Heart right ventricle (tissue), 16 donors: ENCODE results near the gene CCDC90B. TPM values are rescaled to one million over a fixed set of nuclear protein-coding genes. Genes with fewer than 3 reads are reported as not detected.

ENCODE experiments used
- ATAC-seq, 8 donors: fragments of 200-7000 bp; cut with Tn5 transposase; one replicate each; pipeline ENCODE4 v1.9.1; 2020; ENCODE audit warnings: mild to moderate bottlenecking in 8 of 8, moderate library complexity in 8 of 8, moderate number of reproducible peaks in 1 of 8
- DNase-seq, 2 donors: peaks; one replicate each; pipeline ENCODE4 v3.0.0-alpha.2; 2020
- H3K27ac ChIP-seq, 10 donors: fragments of 200-600 bp; sonication (generic) in 2 of 10; one replicate each; pipeline versions ENCODE4 v1.5.0 to v1.8.0; 2020 to 2022; ENCODE audit warnings: mild to moderate bottlenecking in 3 of 10
- H3K27me3 ChIP-seq, 7 donors: fragments of 200-600 bp; one replicate each; pipeline ENCODE4 v1.8.0; 2021 to 2022; ENCODE audit warnings: mild to moderate bottlenecking in 2 of 7
- H3K36me3 ChIP-seq, 9 donors: fragments of 200-600 bp; sonication (generic) in 1 of 9; one replicate each; pipeline versions ENCODE4 v1.5.0 to v1.8.0; 2020 to 2022; ENCODE audit warnings: mild to moderate bottlenecking in 2 of 9
- H3K4me1 ChIP-seq, 9 donors: fragments of 200-600 bp; sonication (generic) in 1 of 9; one replicate each; pipeline versions ENCODE4 v1.5.0 to v1.8.0; 2020 to 2022; ENCODE audit warnings: mild to moderate bottlenecking in 4 of 9
- H3K4me3 ChIP-seq, 10 donors: fragments of 200-600 bp; sonication (generic) in 2 of 10; one replicate each; pipeline versions ENCODE4 v1.5.0 to v1.8.0; 2020 to 2022; ENCODE audit warnings: mild to moderate bottlenecking in 7 of 10, moderate library complexity in 2 of 10
- H3K9me3 ChIP-seq, 11 donors: fragments of 200-600 bp in 10 of 11; sonication (generic) in 2 of 11; one replicate each; pipeline versions ENCODE4 v1.5.0 to v1.8.0; 2013 to 2022; ENCODE audit warnings: mild to moderate bottlenecking in 2 of 11, control low read depth in 1 of 11, moderate library complexity in 1 of 11
- CTCF ChIP-seq, 9 donors: fragments of 200-600 bp; sonication (generic) in 2 of 9; IDR thresholded peaks; one replicate each; pipeline versions ENCODE4 v1.5.0 to v1.8.0; 2021 to 2022; ENCODE audit warnings: antibody characterized with exemption in 9 of 9, mild to moderate bottlenecking in 5 of 9, moderate library complexity in 1 of 9
- WGBS, 2 donors: extraction: QIAGEN DNeasy Blood & Tissue Kit; methylation state at CpG; one replicate each; pipeline ENCODE4 v1.1.7; 2013; ENCODE audit warnings: inconsistent platforms in 1 of 2; 5-methylcytosine and 5-hydroxymethylcytosine counted together
- intact Hi-C, 10 donors: fragments of 100-400 bp; cut with DNase I; formaldehyde crosslinking; loops; one replicate each; pipeline versions ENCODE4 v1.11.1 to v1.14.2; 2022
- long read RNA-seq, 3 donors: library from polyadenylated mRNA; unstranded; transcript quantifications; one replicate each; pipeline ENCODE4 v2.0.0, GENCODE V29; 2020 to 2021
- polyA plus RNA-seq, 2 donors: library from polyadenylated mRNA; stranded (reverse); fragments of 200-250 nt; gene quantifications; one replicate each; pipeline ENCODE4 v1.2.3, GENCODE V29; 2013
- total RNA-seq, 10 donors: library from RNA; stranded (reverse); fragmentation: NEBNext Ultra II Directional in 3 of 10; extraction: Animal tissue kit (Norgen Biotek cat#: 25700) in 3 of 10; gene quantifications; one replicate each; pipeline versions ENCODE4 v1.2.1 to v1.2.4, GENCODE V29; 2021 to 2023
- donor health status: Arrhythmogenic right ventricular cardiomyopathy.
- donor health status: ischemic (EF 13 %, LVEDD 7.1; RV severe dilation, severe dysfunction).
- donor health status: healthy with polysubstance abuse.
- donor health status: DM: no; HTN: yes; CAD: no.
- donor health status: DM: no; HTN: no; CAD: no.
- donor health status: ischemic (EF 25% LVEDD 6.9; RV normal size, moderate dysfunction).
- donor health status: ischemic (EF 25% LVEDD 5.7; RV mildly dilated, moderate dysfunction).
- donor health status: healthy.
- donor health status: DM: yes; HTN: yes; CAD: no.
- donor health status: Ischemic cardiomyopathy.
- donor health status: ischemic (EF 35%, LVEDD 5.7; RV mildly dilated, moderate dysfunction).
- donor health status: nonischemic (EF 11% LVEDD 7.7; RV severe dilation, severe dysfunction).
- donor health status: DM: yes; HTN: yes; CAD: no.
- donor health status: PGD.
- donor health status: ischemic (EF 29% LVEDD 5.4; RV normal size, mild dysfunction).
- donor health status: nonischemic (EF 23%, LVEDD 6.1; RV moderate dilation, normal function).

CCDC90B gene, protein sequence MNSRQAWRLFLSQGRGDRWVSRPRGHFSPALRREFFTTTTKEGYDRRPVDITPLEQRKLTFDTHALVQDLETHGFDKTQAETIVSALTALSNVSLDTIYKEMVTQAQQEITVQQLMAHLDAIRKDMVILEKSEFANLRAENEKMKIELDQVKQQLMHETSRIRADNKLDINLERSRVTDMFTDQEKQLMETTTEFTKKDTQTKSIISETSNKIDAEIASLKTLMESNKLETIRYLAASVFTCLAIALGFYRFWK
- total RNA-seq (10 to 100 TPM; 22.3 to 34.3 (median 28.2) TPM), polyA plus RNA-seq (10 to 100 TPM; 14.7 to 23.9 TPM)
- long read RNA-seq, donor 1, full-length matches to known transcripts, result 18 of 28 reads
- long read RNA-seq, donor 1, partial matches to known transcripts, result 3 of 28 reads
- long read RNA-seq, donor 1, other reads (novel, unspliced or antisense), result 7 of 28 reads
- long read RNA-seq, donor 2, full-length matches to known transcripts, result 30 of 39 reads
- long read RNA-seq, donor 2, partial matches to known transcripts, result 2 of 39 reads
- long read RNA-seq, donor 2, other reads (novel, unspliced or antisense), result 7 of 39 reads
- long read RNA-seq, donor 3, full-length matches to known transcripts, result 37 of 48 reads
- long read RNA-seq, donor 3, partial matches to known transcripts, result 1 of 48 reads
- long read RNA-seq, donor 3, other reads (novel, unspliced or antisense), result 10 of 48 reads

DNA sequence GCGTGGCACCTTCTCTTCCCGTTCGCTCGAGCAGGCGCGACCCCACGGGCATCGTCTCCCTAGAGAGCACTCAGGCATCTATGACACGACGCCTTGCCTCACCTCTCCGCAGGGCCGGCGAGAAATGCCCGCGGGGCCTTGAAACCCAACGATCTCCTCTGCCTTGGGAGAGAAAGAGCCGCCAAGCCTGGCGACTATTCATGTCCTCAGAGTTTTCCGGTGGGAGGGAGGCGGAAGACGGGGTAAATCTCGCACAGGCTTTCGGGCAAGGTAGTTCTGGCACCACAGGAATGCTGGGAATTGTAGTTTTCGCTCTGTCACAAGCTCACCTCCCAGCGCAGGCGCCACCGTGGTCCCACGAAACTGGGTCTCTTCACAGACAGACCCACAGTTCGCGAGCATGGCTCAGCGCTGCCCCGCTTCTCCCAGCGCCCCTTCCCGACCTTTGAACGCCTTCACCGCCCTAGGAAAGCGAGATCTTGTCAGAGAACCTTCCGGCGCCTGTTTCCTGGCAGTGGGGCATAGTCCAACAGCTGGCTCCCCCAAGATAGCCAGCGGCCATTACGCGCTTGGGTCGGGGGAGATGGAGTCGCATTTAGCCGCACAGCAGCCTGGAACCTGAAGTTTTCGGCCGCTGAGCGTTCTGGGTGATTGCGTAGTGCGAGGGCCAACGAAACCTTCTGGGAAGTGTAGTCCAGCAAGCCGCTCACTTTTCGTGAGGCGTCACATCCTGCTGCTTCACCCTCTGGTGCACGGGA is at the start of gene CCDC90B:
TSS of gene CCDC90B (minus strand) at position 597 of the 758 bp plus-strand sequence. CDS start at position 202, 395 bp downstream.
- Histone ChIP-seq H3K9me3 (no peaks in the 10 kb centered on the region), H3K27ac (peak within 1 kb of the TSS; percentile 87 to 99 (median 96)), H3K36me3 (no peaks in the 10 kb centered on the region), H3K4me1 (peaks cover 0 to 42% (median 35%) of the 10 kb centered on the region in 9 donors), H3K4me3 (peak within 1 kb of the TSS; percentile 56 to 90 (median 80)), H3K27me3 (no peaks in the 10 kb centered on the region)
- ATAC-seq, result peak; percentile 97 to 99 (median 98)
- peak in 4 of 9 donors; percentile 38 to 56 (median 47) for TF ChIP-seq CTCF (IDR thresholded peaks at IDR 0.05)
- intact Hi-C loops, result loop anchor here in 2 of 10 donors (10.0 kb wide), 2 partner anchors 211 to 381 kb away; partner anchors contain the start of genes DDIAS (in 1 of the 2), PRCP (in 1 of the 2) and RAB30 (in 1 of the 2)
- 0% methylated on average over 55 of the region's 55 CpGs for WGBS, 2 donors
- DNase-seq, result peak; percentile 91 to 97

- no peak for ATAC-seq
- no peak for TF ChIP-seq CTCF (IDR thresholded peaks at IDR 0.05)
- Histone ChIP-seq H3K9me3 (no peaks in the 10 kb centered on the region), H3K27me3 (no peaks in the 10 kb centered on the region), H3K36me3 (no peaks in the 10 kb centered on the region), H3K4me3 (no peak overlapping the region), H3K4me1 (no peaks in the 10 kb centered on the region), H3K27ac (no peak overlapping the region)
- WGBS, 2 donors, result 76 to 84% methylated on average over 4 of the region's 4 CpGs
- no peak for DNase-seq
- intact Hi-C loops, result no loop called here
Measured at GRCh38 chr11:83335446-83336070, 49.4 kb upstream of the CCDC90B start.

DNA sequence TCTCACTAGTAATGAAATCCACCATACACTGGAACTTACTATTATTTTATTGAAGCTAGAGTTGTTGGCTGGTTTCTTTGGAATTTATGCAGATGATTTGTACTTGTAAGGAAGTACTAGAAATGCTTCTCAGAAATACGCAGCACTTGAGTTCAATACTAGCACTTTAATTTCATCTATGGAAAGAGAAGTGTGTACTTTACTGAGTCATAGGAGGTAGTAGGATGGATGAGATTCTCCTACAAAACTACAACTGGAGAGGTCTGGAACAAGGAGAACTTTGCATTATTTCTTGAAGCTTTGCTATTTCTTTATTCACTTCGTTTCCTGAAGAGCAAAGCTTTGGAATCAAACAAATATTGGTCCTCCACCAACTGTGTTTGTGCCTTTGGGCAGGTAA is 44.1 kb upstream of the CCDC90B start:
- 79 to 89% methylated on average over 2 of the region's 2 CpGs for WGBS, 2 donors
- Histone ChIP-seq H3K36me3 (no peaks in the 10 kb centered on the region), H3K27me3 (no peaks in the 10 kb centered on the region), H3K4me1 (no peaks in the 10 kb centered on the region), H3K27ac (no peak overlapping the region), H3K9me3 (no peaks in the 10 kb centered on the region), H3K4me3 (no peak overlapping the region)
- DNase-seq (no peak), ATAC-seq (no peak)
- intact Hi-C loops, result no loop called here
- TF ChIP-seq CTCF (IDR thresholded peaks at IDR 0.05), result no peak
